Lower leg skin (tissue), 3 donors: ENCODE results near the gene TTC22.

Experiments used
- CTCF ChIP-seq, 3 donors: fragments of 450-650 bp; IDR thresholded peaks; one replicate each; pipeline ENCODE4 v1.5.1; 2016; ENCODE audit warnings: antibody characterized with exemption in 3 of 3, mild to moderate bottlenecking in 3 of 3, moderate library complexity in 2 of 3
- POLR2A ChIP-seq, 2 donors: fragments of 450-650 bp; IDR thresholded peaks; one replicate each; pipeline ENCODE4 v1.6.1; 2016 to 2017; ENCODE audit warnings: antibody characterized with exemption in 2 of 2, mild to moderate bottlenecking in 1 of 2, moderate library complexity in 1 of 2

GRCh38 chr1:54800041-54800898, 853 bp downstream of the TTC22 start:
- TF ChIP-seq CTCF (IDR thresholded peaks at IDR 0.05) (no peak), POLR2A (IDR thresholded peaks at IDR 0.05) (no peak)
